ENCODE data around the gene ZNF124. TPM values are rescaled to one million over a fixed set of nuclear protein-coding genes. Genes with fewer than 3 reads are reported as not detected.

Gene ZNF124
- total and polyA plus RNA-seq, 2 of the 13 experiments (the other 11 are each of a cell fraction or from before 2014, with no cell fraction given), result 9.7 to 134 TPM

GRCh38 chr1:247111700-247112478 lies 59.9 kb downstream of the ZNF124 start (continued):
- TF ChIP-seq HDAC2 (CRISPR knock-in tag; IDR thresholded peaks at IDR 0.05) (peak; percentile 77), ZNF557 (CRISPR knock-in tag; IDR thresholded peaks at IDR 0.05) (0 out of 2 replicates have a peak, but pooled peaks have one; percentile 64), SSRP1 (CRISPR knock-in tag; IDR thresholded peaks at IDR 0.05) (no peak), SNAPC2 (CRISPR knock-in tag; IDR thresholded peaks at IDR 0.05) (0 out of 2 replicates have a peak, but pooled peaks have one; percentile 75), HBP1 (CRISPR knock-in tag; IDR thresholded peaks at IDR 0.05; ENCODE audit: low read depth) (peak; percentile 41; the same call in 1 of the 2 replicates), ZNF138 (CRISPR knock-in tag; IDR thresholded peaks at IDR 0.05; ENCODE audit: low read depth) (no peak; the same call in 1 of the 2 replicates), HNRNPL (IDR thresholded peaks at IDR 0.05; ENCODE audit: low read depth, low read length) (peak; percentile 73), CC2D1A (CRISPR knock-in tag; IDR thresholded peaks at IDR 0.05) (no peak), ZNF761 (CRISPR knock-in tag; conservative IDR thresholded peaks at IDR 0.05) (no peak), IKZF5 (CRISPR knock-in tag; IDR thresholded peaks at IDR 0.05) (peak; percentile 77), ZKSCAN5 (CRISPR knock-in tag; IDR thresholded peaks at IDR 0.05) (no peak), ZNF800 (CRISPR knock-in tag; IDR thresholded peaks at IDR 0.05) (0 out of 2 replicates have a peak, but pooled peaks have one; percentile 1), ZNF766 (CRISPR knock-in tag; IDR thresholded peaks at IDR 0.05; ENCODE audit: borderline replicate concordance) (no peak), MLX (CRISPR knock-in tag; IDR thresholded peaks at IDR 0.05) (peak; percentile 17; the same call in 1 of the 2 replicates), BORCS8-MEF2B (CRISPR knock-in tag; IDR thresholded peaks at IDR 0.05) (no peak; the same call in none of the 2 replicates), ZNF317 (CRISPR knock-in tag; IDR thresholded peaks at IDR 0.05) (peak; percentile 50), ZNF605 (CRISPR knock-in tag; IDR thresholded peaks at IDR 0.05) (no peak), ZNF282 (IDR thresholded peaks at IDR 0.05; ENCODE audit: partially characterized antibody) (no peak), ZNF639 (CRISPR knock-in tag; conservative IDR thresholded peaks at IDR 0.05) (peak; percentile 77; the same call in 1 of the 2 replicates), PLSCR1 (CRISPR knock-in tag; IDR thresholded peaks at IDR 0.05; ENCODE audit: borderline replicate concordance) (0 out of 2 replicates have a peak, but pooled peaks have one; percentile 72), ZFY (CRISPR knock-in tag; IDR thresholded peaks at IDR 0.05) (peak; percentile 93), ARHGAP35 (CRISPR knock-in tag; IDR thresholded peaks at IDR 0.05; ENCODE audit: borderline replicate concordance) (peak; percentile 71; the same call in 1 of the 2 replicates), KLF12 (CRISPR knock-in tag; IDR thresholded peaks at IDR 0.05; ENCODE audit: borderline replicate concordance) (no peak)

Data from HepG2 (cell line).